Fibroblast of lung (primary cell): Measurements from ENCODE around the gene COX18. TPM values are rescaled to one million over a fixed set of nuclear protein-coding genes. Genes with fewer than 3 reads are reported as not detected.

ENCODE experiments used
- DNase-seq, 2 donors: peaks; one replicate each; pipeline versions ENCODE4 v3.0.0 to v3.0.0-alpha.2; 2010; ENCODE audit warnings: low read depth in 2 of 2
- H2AFZ ChIP-seq: 2 replicates; pipeline ENCODE4 v1.5.1; 2012; ENCODE audit warnings: low read length, control low read depth, inconsistent platforms
- H3K27ac ChIP-seq: 2 replicates; pipeline ENCODE4 v1.5.1; 2011; ENCODE audit warnings: low read length, control low read depth; ENCODE audit not compliant: insufficient read depth
- H3K27me3 ChIP-seq: 2 replicates; pipeline ENCODE4 v1.5.1; 2011; ENCODE audit warnings: mild to moderate bottlenecking, low read length; ENCODE audit not compliant: control insufficient read depth, insufficient read depth
- H3K36me3 ChIP-seq: 2 replicates; pipeline ENCODE4 v1.5.1; 2011; ENCODE audit warnings: low read length; ENCODE audit not compliant: control insufficient read depth, insufficient read depth
- H3K4me1 ChIP-seq: 2 replicates; pipeline ENCODE4 v1.5.1; 2011; ENCODE audit warnings: low read length; ENCODE audit not compliant: control insufficient read depth, insufficient read depth; ENCODE audit errors: extremely low read depth
- H3K4me2 ChIP-seq: 2 replicates; pipeline ENCODE4 v1.5.1; 2011; ENCODE audit warnings: low read length, control low read depth; ENCODE audit not compliant: insufficient read depth; ENCODE audit errors: extremely low read depth
- H3K4me3 ChIP-seq, 4 experiments: fragments of 200-600 bp in 1 of 4; sonication (generic) in 1 of 4; replicated peaks in 1 of 4; 2 replicates each; pipeline ENCODE4 v1.5.1; 2011 to 2016; ENCODE audit warnings: low read length in 4 of 4, low read depth in 3 of 4, mild to moderate bottlenecking in 3 of 4, control low read depth in 2 of 4, inconsistent platforms in 1 of 4, mixed read lengths in 1 of 4; ENCODE audit not compliant: insufficient read depth in 1 of 4; ENCODE audit errors: control extremely low read depth in 1 of 4
- H3K79me2 ChIP-seq: 2 replicates; pipeline ENCODE4 v1.5.1; 2012; ENCODE audit warnings: mild to moderate bottlenecking, low read length, inconsistent platforms; ENCODE audit not compliant: control insufficient read depth, insufficient read depth
- H3K9ac ChIP-seq: 2 replicates; pipeline ENCODE4 v1.5.1; 2011; ENCODE audit warnings: mild to moderate bottlenecking, low read length, control low read depth; ENCODE audit not compliant: insufficient read depth
- H3K9me3 ChIP-seq: 2 replicates; pipeline ENCODE4 v1.5.1; 2012; ENCODE audit warnings: low read depth, low read length; ENCODE audit not compliant: control insufficient read depth, insufficient read depth
- H4K20me1 ChIP-seq: 2 replicates; pipeline ENCODE4 v1.5.1; 2011; ENCODE audit warnings: low read length; ENCODE audit not compliant: control insufficient read depth, insufficient read depth; ENCODE audit errors: extremely low read depth
- CTCF ChIP-seq, 2 donors: IDR thresholded peaks in 1 of 2; conservative IDR thresholded peaks in 1 of 2; 1 replicate in 1 of 2; 2 replicates in 1 of 2; pipeline ENCODE4 v1.5.1; 2011 to 2012; ENCODE audit warnings: low read length in 2 of 2, control low read depth in 1 of 2, inconsistent platforms in 1 of 2, low read depth in 1 of 2, mild to moderate bottlenecking in 1 of 2
- EZH2 ChIP-seq: IDR thresholded peaks from 2 replicates; pipeline ENCODE4 v1.5.1; 2012; ENCODE audit warnings: low read length, control low read depth, mild to moderate bottlenecking; ENCODE audit errors: missing control alignments
- polyA plus RNA-seq, 2 donors: library from polyadenylated mRNA; depleted of rRNA in 1 of 2; stranded (reverse) in 1 of 2; unstranded in 1 of 2; fragments of >200 nt; gene quantifications; 2 replicates each; pipeline ENCODE4 v1.2.1, GENCODE V29; 2011 to 2012; ENCODE audit warnings: missing spikeins in 1 of 2
- total RNA-seq: library from RNA; depleted of rRNA; stranded (reverse); fragments of >200 nt; gene quantifications from 2 replicates; pipeline ENCODE4 v1.2.1, GENCODE V29; 2014

COX18 gene
- total and polyA plus RNA-seq, 2 donors (not counting 1 experiment from before 2014, with no cell fraction given): 15.8 to 27.9 TPM

- H3K4me1 ChIP-seq: no peaks in the 10 kb centered on the region
- DNase-seq: no peak
- H3K4me2 ChIP-seq: no peak overlapping the region
- H3K79me2 ChIP-seq: no peaks in the 10 kb centered on the region
- H3K4me3 ChIP-seq: no peak overlapping the region
- H3K36me3 ChIP-seq: no peaks in the 10 kb centered on the region
- no peaks in the 10 kb centered on the region for H4K20me1 ChIP-seq
- no peak overlapping the region for H3K27ac ChIP-seq
- no peaks in the 10 kb centered on the region for H3K27me3 ChIP-seq
- H2AFZ ChIP-seq: no peak overlapping the region
- no peak overlapping the region for H3K9ac ChIP-seq
- no peak for TF ChIP-seq CTCF (conservative IDR thresholded peaks at IDR 0.05 in 1 of 2, IDR thresholded peaks at IDR 0.05 in 1 of 2; ENCODE audit: low read depth in 1 of 2, low read length in 2 of 2)
- H3K9me3 ChIP-seq: no peaks in the 10 kb centered on the region
Observed at GRCh38 chr4:73006286-73006990, 63.1 kb downstream of the COX18 start.

GRCh38 chr4:73005514-73005913 lies 64.0 kb downstream of the COX18 start:
- no peaks in the 10 kb centered on the region for H3K9me3 ChIP-seq
- H3K4me3 ChIP-seq: no peak overlapping the region
- no peaks in the 10 kb centered on the region for H4K20me1 ChIP-seq
- H3K36me3 ChIP-seq: no peaks in the 10 kb centered on the region
- H3K27me3 ChIP-seq: no peaks in the 10 kb centered on the region
- no peaks in the 10 kb centered on the region for H3K79me2 ChIP-seq
- H2AFZ ChIP-seq: no peak overlapping the region
- TF ChIP-seq EZH2 (no peak), CTCF (conservative IDR thresholded peaks at IDR 0.05 in 1 of 2, IDR thresholded peaks at IDR 0.05 in 1 of 2; ENCODE audit: low read depth in 1 of 2, low read length in 2 of 2) (no peak)
- H3K27ac ChIP-seq: no peak overlapping the region
- no peak for DNase-seq
- H3K4me1 ChIP-seq: no peaks in the 10 kb centered on the region
- no peak overlapping the region for H3K9ac ChIP-seq
- no peak overlapping the region for H3K4me2 ChIP-seq

Other genes starting within 250 kb of the COX18 start
- gene ANKRD17, start 189.1 kb upstream of the COX18 start, total RNA-seq: 36.5 and 46.2 TPM in 2 replicates
- 50.8 and 54.6 TPM in 2 replicates for gene ANKRD17, start 189.1 kb upstream of the COX18 start, polyA plus RNA-seq